Stimulated activated CD4-positive, alpha-beta T cell treated with anti-CD3 and anti-CD28 coated beads, Interleukin-4, amount 100 ng/mL, for 1 hour (primary cell): Measurements from ENCODE around the gene NPAT.
"Not testable (repeated sequence)": the region's sequence is repeated elsewhere in the genome, so short reads cannot be mapped to it uniquely, and the experiment has no call there.

Source experiments
- DNase-seq: peaks from one replicate; pipeline ENCODE4 v3.0.0-alpha.2; 2020

The NPAT gene

GRCh38 chr11:108218912-108219783, 3.3 kb downstream of the NPAT start:
- no peak for DNase-seq

- DNase-seq = no peak
Measured at GRCh38 chr11:108218455-108218854, 4.0 kb downstream of the NPAT start.

DNA sequence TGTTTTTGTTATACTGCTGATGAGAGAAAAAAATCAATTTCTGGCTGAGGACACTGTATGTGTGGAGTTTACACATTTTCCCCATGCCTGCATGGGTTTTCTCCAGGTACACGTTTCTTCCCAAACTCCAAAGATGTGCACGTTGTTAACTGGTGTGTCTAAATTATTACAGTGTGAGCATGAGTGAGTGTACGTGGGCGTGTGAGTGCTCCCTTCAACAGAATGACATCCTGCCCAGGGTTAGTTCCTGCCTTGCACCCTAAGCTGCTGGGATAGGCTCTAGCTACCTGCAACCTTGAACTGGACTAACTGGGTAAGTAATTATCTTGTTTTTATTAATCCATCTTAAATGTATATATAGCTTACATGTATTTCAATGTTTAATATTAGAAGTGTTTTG, 5.5 kb downstream of the NPAT start:
- DNase-seq = no peak

- DNase-seq = no peak
Measured at GRCh38 chr11:108213784-108214183, 8.7 kb downstream of the NPAT start.

DNA sequence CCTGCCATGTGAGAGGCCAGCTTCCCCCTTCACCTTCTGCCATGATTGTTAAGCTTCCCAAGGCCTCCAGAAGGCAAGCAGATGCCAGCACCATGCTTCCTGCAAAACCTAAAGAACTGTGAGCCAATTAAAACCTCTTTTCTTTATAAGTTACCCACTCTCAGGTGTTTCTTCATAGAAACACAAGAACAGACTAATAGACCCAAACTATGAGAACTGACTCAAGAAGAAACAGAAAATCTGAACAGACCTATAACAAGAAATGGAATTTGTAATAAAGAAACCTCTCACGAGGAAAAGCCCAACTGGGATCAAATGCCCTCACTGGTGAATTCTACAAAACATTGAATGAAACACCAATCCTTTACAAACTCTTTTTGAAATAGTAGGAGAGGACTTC, 12.0 kb downstream of the NPAT start:
- DNase-seq = no peak

- no peak for DNase-seq
Measured at GRCh38 chr11:108207683-108208060, 14.8 kb downstream of the NPAT start.

- no peak for DNase-seq
Measured at GRCh38 chr11:108206969-108207682, 15.3 kb downstream of the NPAT start.

DNA sequence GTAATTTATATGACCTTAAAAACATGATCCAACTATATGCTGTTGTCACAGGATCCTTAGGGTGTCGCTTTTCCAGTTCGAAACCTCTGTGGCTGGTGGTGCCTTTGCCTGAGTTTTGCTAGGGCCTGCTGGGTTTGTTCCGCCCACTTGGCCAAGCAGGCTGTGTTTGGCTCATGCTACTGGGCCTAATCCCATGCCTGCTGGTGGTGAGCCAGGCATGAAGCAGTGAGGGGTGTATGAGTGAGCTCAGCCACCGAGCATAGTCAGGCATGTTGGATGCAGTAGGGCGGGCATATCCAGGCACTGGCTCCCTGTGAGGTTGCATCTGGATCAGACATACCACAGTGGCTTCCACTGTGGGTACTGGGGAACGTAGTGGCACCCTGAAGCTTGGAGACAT, 16.3 kb downstream of the NPAT start:
- DNase-seq = no peak

GRCh38 chr11:108204929-108205499, 17.4 kb downstream of the NPAT start:
- no peak for DNase-seq

- DNase-seq = no peak
Measured at GRCh38 chr11:108204376-108204775, 18.1 kb downstream of the NPAT start.

DNA sequence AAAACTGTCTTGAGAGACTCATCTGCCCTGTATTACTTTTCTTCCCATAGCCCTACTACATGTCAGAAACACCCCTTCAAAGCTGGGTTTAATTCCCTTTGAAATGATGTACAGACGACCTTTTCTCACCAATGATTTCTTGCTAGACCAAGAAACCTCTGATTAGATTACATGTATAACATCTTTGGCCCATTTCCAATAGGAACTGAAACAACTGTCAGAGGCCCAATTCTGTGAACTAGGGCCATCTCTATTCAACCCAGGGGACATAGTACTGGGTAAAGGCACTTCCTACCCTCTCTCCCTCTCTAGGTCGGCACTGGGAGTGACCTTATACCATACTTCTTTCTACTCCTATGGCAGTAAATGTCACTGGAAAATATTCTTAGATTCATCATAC, 19.4 kb downstream of the NPAT start:
- DNase-seq = no peak

GRCh38 chr11:108199446-108200321, 22.8 kb downstream of the NPAT start:
- DNase-seq = peak; percentile 69

DNA sequence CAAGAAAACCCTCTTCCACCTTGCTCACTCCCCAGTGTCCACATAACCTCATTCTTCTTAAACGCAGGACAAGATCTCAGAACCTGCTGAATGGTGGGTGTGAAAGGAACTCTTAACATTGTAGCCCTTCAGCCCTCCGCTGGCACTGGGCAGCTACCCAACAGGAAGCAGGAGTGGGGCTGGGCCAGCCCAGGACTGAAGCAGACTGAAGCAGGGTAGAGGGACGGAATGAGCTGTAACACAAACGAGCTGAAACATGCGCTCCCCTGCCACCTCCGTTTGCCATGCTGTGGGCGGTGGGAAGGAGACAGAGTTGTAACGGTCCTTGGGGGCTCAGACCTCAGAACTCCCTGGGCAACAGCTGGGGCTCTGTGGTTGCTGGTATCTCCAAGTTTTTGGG, 23.6 kb downstream of the NPAT start:
- no peak for DNase-seq

- DNase-seq = no peak
Measured at GRCh38 chr11:108197351-108197750, 25.1 kb downstream of the NPAT start.

- no peak for DNase-seq
Measured at GRCh38 chr11:108196901-108197300, 25.5 kb downstream of the NPAT start.

- no peak for DNase-seq
Measured at GRCh38 chr11:108193725-108194124, 28.7 kb downstream of the NPAT start.

GRCh38 chr11:108177570-108177969, 44.9 kb downstream of the NPAT start:
- no peak for DNase-seq

DNA sequence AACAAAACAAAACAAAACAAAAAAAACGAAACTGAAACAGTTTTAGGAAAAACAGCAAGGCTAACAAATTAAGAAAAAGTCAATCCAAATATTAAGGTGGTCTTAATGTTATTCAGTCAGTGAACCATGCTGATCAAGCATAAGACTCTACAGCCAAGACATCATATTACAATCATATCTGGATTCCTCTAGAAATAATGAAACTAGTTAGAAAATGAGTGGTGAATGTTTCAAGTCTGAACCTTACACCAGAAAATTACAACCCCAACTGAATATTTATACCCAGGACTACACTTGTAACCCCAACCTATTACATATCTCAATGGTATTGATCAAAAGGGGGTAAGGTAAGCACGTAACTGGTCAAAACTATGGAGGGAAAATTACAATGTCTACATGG, 52.3 kb downstream of the NPAT start:
- DNase-seq = no peak

DNA sequence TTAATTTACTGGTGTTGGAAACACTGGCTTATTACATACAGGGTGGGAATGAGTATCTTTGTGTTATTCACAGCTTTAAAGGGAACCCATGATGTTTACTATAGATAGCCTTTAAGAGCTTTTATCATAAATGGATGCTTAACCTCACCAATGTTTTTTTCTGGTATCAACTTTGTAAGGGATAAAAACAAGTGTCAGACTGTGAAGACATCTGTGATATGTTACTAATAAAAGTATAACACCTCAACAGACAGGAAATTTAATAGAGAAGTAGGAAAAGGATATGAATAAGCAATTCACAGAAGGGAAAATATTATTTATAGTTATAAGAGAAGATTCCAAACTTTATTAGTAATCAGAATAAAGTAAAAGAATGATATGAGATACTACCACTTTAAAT, 54.8 kb downstream of the NPAT start:
- DNase-seq = no peak

- DNase-seq = not testable (repeated sequence)
Measured at GRCh38 chr11:108162878-108163277, 59.6 kb downstream of the NPAT start.

GRCh38 chr11:108160970-108161566, 61.4 kb downstream of the NPAT start:
- DNase-seq = no peak

DNA sequence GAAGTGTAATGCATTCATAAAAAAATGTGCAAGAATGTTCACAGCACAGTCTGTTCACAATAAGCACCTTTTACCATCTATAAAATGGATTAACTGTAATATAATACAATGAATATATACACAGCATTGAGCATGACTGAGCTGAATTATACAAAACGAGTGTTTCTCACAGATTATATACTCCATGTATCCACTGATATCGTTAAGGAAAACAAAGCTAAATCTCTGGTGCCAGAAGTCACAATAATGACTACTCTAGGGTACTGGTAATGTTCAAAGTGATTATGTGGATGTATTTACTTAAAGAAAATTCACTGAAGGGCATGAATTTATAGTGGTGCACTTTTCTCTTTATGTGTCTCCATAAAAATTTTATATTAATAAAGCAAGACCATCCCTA, 67.8 kb downstream of the NPAT start:
- no peak for DNase-seq

DNA sequence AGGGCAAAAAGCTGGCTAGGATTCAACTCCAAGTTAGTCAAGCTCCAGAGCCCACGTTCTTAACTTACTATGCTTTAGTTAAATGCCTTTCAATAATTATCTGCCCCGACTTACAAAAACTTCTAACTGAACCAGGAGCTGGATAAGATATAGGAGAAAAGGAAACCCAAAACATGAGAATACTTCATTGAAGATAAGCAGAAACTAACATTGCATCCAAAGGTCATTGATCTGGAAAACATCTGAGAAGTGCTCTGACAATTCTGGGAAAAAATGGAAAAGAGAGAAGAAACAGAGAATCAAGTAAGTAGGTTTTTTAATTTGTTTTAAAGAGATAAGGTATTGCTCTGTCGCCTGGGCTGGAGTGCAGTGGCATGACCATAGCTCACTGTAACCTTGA, 73.9 kb downstream of the NPAT start:
- no peak for DNase-seq
